ENCODE measurements around the gene COL15A1. TPM values are rescaled to one million over a fixed set of nuclear protein-coding genes. Genes with fewer than 3 reads are reported as not detected.

The COL15A1 gene
- polyA plus RNA-seq, 1 donor (not counting 4 experiments of a cell fraction or from before 2014, with no cell fraction given), result not detected

- no peak overlapping the region for H3K4me2 ChIP-seq (ENCODE audit: control insufficient read depth, extremely low read depth, insufficient read depth, low read depth, low read length)
- no peaks in the 10 kb centered on the region for H3K9me3 ChIP-seq (ENCODE audit: control insufficient read depth, low read depth, low read length)
- H3K27ac ChIP-seq (ENCODE audit: control insufficient read depth, insufficient read depth, low read length), result no peak overlapping the region
- dilution Hi-C loops (cut with MboI; ENCODE audit: extremely low pct_ligation_motif_present, low sequenced_read_pairs), result no loop called here
- no peak overlapping the region for H3K4me3 ChIP-seq (ENCODE audit: control insufficient read depth in 2 of 3, extremely low read depth in 1 of 3, insufficient read depth in 2 of 3, low read depth in 1 of 3, low read length in 3 of 3)
- H3K79me2 ChIP-seq (ENCODE audit: control insufficient read depth, insufficient read depth, low read length), result no peaks in the 10 kb centered on the region
- H4K20me1 ChIP-seq (ENCODE audit: control insufficient read depth, extremely low read depth, insufficient read depth, low read length), result no peaks in the 10 kb centered on the region
- H3K4me1 ChIP-seq (ENCODE audit: control insufficient read depth, extremely low read depth, insufficient read depth, low read length), result no peaks in the 10 kb centered on the region
- H3K27me3 ChIP-seq (ENCODE audit: control insufficient read depth, extremely low read depth, insufficient read depth, low read length), result no peaks in the 10 kb centered on the region
- TF ChIP-seq EZH2 (IDR thresholded peaks at IDR 0.05; ENCODE audit: low read length), result no peak
- TF ChIP-seq CTCF (optimal IDR thresholded peaks at IDR 0.05 in 1 of 3, IDR thresholded peaks at IDR 0.05 in 1 of 3, conservative IDR thresholded peaks at IDR 0.05 in 1 of 3; ENCODE audit: extremely low read depth in 1 of 3, insufficient read depth in 2 of 3, low read length in 3 of 3), result no peak
- no peak overlapping the region for H2AFZ ChIP-seq (ENCODE audit: control insufficient read depth, low read length)
- DNase-seq (ENCODE audit: low read depth, low spot score), result no peak
- no peak for FAIRE-seq
- no peak overlapping the region for H3K9ac ChIP-seq (ENCODE audit: control insufficient read depth, extremely low read depth, insufficient read depth, low read length)
- H3K9me1 ChIP-seq (ENCODE audit: control insufficient read depth, extremely low read depth, insufficient read depth, low read length), result no peaks in the 10 kb centered on the region
- H3K36me3 ChIP-seq (ENCODE audit: control insufficient read depth in 2 of 2, extremely low read depth in 1 of 2, insufficient read depth in 2 of 2, low read length in 2 of 2), result no peaks in the 10 kb centered on the region
Observed at GRCh38 chr9:99073347-99073746, 129.6 kb downstream of the COL15A1 start.

GRCh38 chr9:99073985-99074901, 130.5 kb downstream of the COL15A1 start:
- Histone ChIP-seq H3K79me2 (ENCODE audit: control insufficient read depth, insufficient read depth, low read length) (no peaks in the 10 kb centered on the region), H3K4me3 (ENCODE audit: control insufficient read depth in 2 of 3, extremely low read depth in 1 of 3, insufficient read depth in 2 of 3, low read depth in 1 of 3, low read length in 3 of 3) (no peak overlapping the region), H3K27me3 (ENCODE audit: control insufficient read depth, extremely low read depth, insufficient read depth, low read length) (no peaks in the 10 kb centered on the region), H3K27ac (ENCODE audit: control insufficient read depth, insufficient read depth, low read length) (no peak overlapping the region), H3K4me2 (ENCODE audit: control insufficient read depth, extremely low read depth, insufficient read depth, low read depth, low read length) (no peak overlapping the region), H3K9me3 (ENCODE audit: control insufficient read depth, low read depth, low read length) (no peaks in the 10 kb centered on the region), H2AFZ (ENCODE audit: control insufficient read depth, low read length) (no peak overlapping the region), H4K20me1 (ENCODE audit: control insufficient read depth, extremely low read depth, insufficient read depth, low read length) (no peaks in the 10 kb centered on the region), H3K9ac (ENCODE audit: control insufficient read depth, extremely low read depth, insufficient read depth, low read length) (no peak overlapping the region), H3K4me1 (ENCODE audit: control insufficient read depth, extremely low read depth, insufficient read depth, low read length) (no peaks in the 10 kb centered on the region), H3K36me3 (ENCODE audit: control insufficient read depth in 2 of 2, extremely low read depth in 1 of 2, insufficient read depth in 2 of 2, low read length in 2 of 2) (no peaks in the 10 kb centered on the region), H3K9me1 (ENCODE audit: control insufficient read depth, extremely low read depth, insufficient read depth, low read length) (no peaks in the 10 kb centered on the region)
- TF ChIP-seq EZH2 (IDR thresholded peaks at IDR 0.05; ENCODE audit: low read length) (no peak), CTCF (optimal IDR thresholded peaks at IDR 0.05 in 1 of 3, IDR thresholded peaks at IDR 0.05 in 1 of 3, conservative IDR thresholded peaks at IDR 0.05 in 1 of 3; ENCODE audit: extremely low read depth in 1 of 3, insufficient read depth in 2 of 3, low read length in 3 of 3) (no peak)
- DNase-seq (ENCODE audit: low read depth, low spot score) (no peak), FAIRE-seq (no peak)
- dilution Hi-C loops (cut with MboI; ENCODE audit: extremely low pct_ligation_motif_present, low sequenced_read_pairs), result no loop called here
